Measurements from ENCODE around the gene HPN.
"Not testable (repeated sequence)": the region's sequence is repeated elsewhere in the genome, so short reads cannot be mapped to it uniquely, and the experiment has no call there.

HPN gene

GRCh38 chr19:35041548-35042055 is at the start of gene HPN:
Gene HPN, plus strand, starts transcription at chr19:35041721. Its CDS starts 786 bp downstream, at chr19:35042507.
- H3K27ac ChIP-seq (ENCODE audit: low read depth, low read length): no peak within 1 kb of the TSS
- H3F3A ChIP-seq (ENCODE audit: control insufficient read depth, insufficient read depth): no peaks in the 10 kb centered on the region
- no peaks in the 10 kb centered on the region for H3K9me3 ChIP-seq (ENCODE audit: control insufficient read depth, insufficient read depth, low read length)
- peaks cover 38% of the 10 kb centered on the region for H3K4me1 ChIP-seq (ENCODE audit: control insufficient read depth, low read length)
- H3K4me3 ChIP-seq (ENCODE audit: low read length): no peak within 1 kb of the TSS
- peaks cover 42% of the 10 kb centered on the region for H3K27me3 ChIP-seq (ENCODE audit: control insufficient read depth, low read length)
- TF ChIP-seq, protein P1, sequence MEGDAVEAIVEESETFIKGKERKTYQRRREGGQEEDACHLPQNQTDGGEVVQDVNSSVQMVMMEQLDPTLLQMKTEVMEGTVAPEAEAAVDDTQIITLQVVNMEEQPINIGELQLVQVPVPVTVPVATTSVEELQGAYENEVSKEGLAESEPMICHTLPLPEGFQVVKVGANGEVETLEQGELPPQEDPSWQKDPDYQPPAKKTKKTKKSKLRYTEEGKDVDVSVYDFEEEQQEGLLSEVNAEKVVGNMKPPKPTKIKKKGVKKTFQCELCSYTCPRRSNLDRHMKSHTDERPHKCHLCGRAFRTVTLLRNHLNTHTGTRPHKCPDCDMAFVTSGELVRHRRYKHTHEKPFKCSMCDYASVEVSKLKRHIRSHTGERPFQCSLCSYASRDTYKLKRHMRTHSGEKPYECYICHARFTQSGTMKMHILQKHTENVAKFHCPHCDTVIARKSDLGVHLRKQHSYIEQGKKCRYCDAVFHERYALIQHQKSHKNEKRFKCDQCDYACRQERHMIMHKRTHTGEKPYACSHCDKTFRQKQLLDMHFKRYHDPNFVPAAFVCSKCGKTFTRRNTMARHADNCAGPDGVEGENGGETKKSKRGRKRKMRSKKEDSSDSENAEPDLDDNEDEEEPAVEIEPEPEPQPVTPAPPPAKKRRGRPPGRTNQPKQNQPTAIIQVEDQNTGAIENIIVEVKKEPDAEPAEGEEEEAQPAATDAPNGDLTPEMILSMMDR (IDR thresholded peaks at IDR 0.05; ENCODE audit: low read depth, low read length, poor library complexity, severe bottlenecking): no peak
- TF ChIP-seq EZH2phosphoT487 (IDR thresholded peaks at IDR 0.05; ENCODE audit: borderline replicate concordance, low read length): no peak
- no peaks in the 10 kb centered on the region for H3K36me3 ChIP-seq (ENCODE audit: control insufficient read depth, low read length)
- H3K4me2 ChIP-seq (ENCODE audit: low read length): no peak within 1 kb of the TSS
- no peaks in the 10 kb centered on the region for H4K20me1 ChIP-seq (ENCODE audit: control insufficient read depth, insufficient read depth, low read depth, low read length)
- no peaks in the 10 kb centered on the region for H3K9me2 ChIP-seq (replicated peaks; ENCODE audit: control insufficient read depth, low read length)
- H3K79me2 ChIP-seq (ENCODE audit: control insufficient read depth, low read length): no peaks in the 10 kb centered on the region

GRCh38 chr19:34992582-34992981 is 48.9 kb upstream of the HPN start:
- H3K27me3 ChIP-seq (ENCODE audit: control insufficient read depth, low read length): peaks cover 34% of the 10 kb centered on the region
- H3K4me2 ChIP-seq (ENCODE audit: low read length); H3K36me3 ChIP-seq (ENCODE audit: control insufficient read depth, low read length); H3K9me3 ChIP-seq (ENCODE audit: control insufficient read depth, insufficient read depth, low read length); H3K27ac ChIP-seq (ENCODE audit: low read depth, low read length); H3K4me3 ChIP-seq (ENCODE audit: low read length); H3F3A ChIP-seq (ENCODE audit: control insufficient read depth, insufficient read depth); H3K9me2 ChIP-seq (replicated peaks; ENCODE audit: control insufficient read depth, low read length); H3K79me2 ChIP-seq (ENCODE audit: control insufficient read depth, low read length); H4K20me1 ChIP-seq (ENCODE audit: control insufficient read depth, insufficient read depth, low read depth, low read length); H3K4me1 ChIP-seq (ENCODE audit: control insufficient read depth, low read length): not testable (repeated sequence)

DNA sequence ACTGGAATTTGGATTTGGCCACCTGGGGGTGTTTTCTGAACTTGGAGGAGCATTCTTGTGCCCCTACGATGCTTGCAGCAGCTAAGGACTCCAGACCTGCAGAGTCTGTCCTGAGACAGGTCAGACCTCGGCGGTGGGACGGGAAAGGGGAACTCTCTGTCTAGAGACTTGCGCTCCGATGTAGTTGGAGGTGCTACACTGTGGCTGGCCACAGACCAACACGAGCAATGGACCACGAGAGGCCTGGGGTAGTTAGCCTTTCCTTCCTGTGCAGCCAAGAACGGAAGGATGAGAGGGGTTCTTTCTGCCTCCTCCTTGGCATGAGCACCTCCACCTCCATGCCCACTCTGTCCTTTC is 47.3 kb upstream of the HPN start:
- Histone ChIP-seq H3K4me2 (ENCODE audit: low read length) (no peak overlapping the region), H3K4me1 (ENCODE audit: control insufficient read depth, low read length) (peaks cover 25% of the 10 kb centered on the region), H3K36me3 (ENCODE audit: control insufficient read depth, low read length) (no peaks in the 10 kb centered on the region), H3K27me3 (ENCODE audit: control insufficient read depth, low read length) (peaks cover 23% of the 10 kb centered on the region), H3K9me3 (ENCODE audit: control insufficient read depth, insufficient read depth, low read length) (no peaks in the 10 kb centered on the region), H3K79me2 (ENCODE audit: control insufficient read depth, low read length) (no peaks in the 10 kb centered on the region), H3F3A (ENCODE audit: control insufficient read depth, insufficient read depth) (peaks cover 10% of the 10 kb centered on the region; the same call in 1 of the 2 replicates), H3K27ac (ENCODE audit: low read depth, low read length) (no peak overlapping the region), H3K4me3 (ENCODE audit: low read length) (no peak overlapping the region), H3K9me2 (replicated peaks; ENCODE audit: control insufficient read depth, low read length) (no peaks in the 10 kb centered on the region), H4K20me1 (ENCODE audit: control insufficient read depth, insufficient read depth, low read depth, low read length) (no peaks in the 10 kb centered on the region)
- TF ChIP-seq EZH2phosphoT487 (IDR thresholded peaks at IDR 0.05; ENCODE audit: borderline replicate concordance, low read length): no peak
- TF ChIP-seq, protein P1 (IDR thresholded peaks at IDR 0.05; ENCODE audit: low read depth, low read length, poor library complexity, severe bottlenecking): no peak

DNA sequence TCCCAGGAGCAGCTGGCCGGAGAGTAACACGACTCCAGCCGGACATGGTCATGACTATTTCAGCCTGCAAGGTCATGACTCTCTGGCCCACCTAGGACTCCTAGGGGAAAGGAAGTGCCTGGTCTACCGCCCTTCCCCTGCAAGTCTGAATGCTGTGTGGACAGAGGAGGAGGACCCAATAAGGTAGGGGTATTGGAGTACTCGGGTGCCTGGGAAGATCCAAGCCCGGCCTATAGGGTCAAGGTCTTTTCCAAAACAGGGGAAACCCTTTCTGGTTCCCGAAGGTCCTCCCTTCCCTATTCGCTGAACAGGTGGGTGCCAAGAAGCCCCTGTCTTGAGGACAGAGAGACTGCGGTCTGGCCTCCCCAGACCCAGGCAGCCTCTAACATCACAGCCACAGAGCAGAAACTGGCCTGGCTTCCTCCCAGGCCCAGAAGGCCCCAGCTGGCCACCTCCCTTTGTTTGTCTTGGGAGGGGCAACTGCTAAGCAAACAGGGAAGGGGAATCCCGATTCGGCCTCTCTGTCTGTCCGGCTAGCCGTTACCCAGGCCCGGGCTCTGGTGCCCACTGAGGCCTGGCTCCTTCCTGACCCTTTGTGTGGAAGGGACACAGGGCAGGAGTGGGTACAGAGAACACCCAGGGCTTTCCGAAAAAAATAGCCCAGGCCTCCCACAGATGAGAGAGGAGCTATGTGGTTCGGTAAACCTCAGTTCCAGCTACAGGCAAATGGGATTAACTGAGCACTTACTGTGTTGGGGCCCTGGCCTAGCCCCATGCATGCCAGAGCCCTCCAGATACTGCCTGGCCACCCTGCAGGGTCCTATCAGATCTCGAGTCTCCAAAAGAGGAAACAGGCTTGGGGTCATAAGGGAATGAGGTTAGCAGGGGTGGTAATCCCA is 46.6 kb upstream of the HPN start:
- H3K4me3 ChIP-seq (ENCODE audit: low read length): no peak overlapping the region
- peaks cover 10% of the 10 kb centered on the region; the same call in 1 of the 2 replicates for H3F3A ChIP-seq (ENCODE audit: control insufficient read depth, insufficient read depth)
- no peak for TF ChIP-seq EZH2phosphoT487 (IDR thresholded peaks at IDR 0.05; ENCODE audit: borderline replicate concordance, low read length)
- TF ChIP-seq, protein P1 (IDR thresholded peaks at IDR 0.05; ENCODE audit: low read depth, low read length, poor library complexity, severe bottlenecking): no peak
- H3K36me3 ChIP-seq (ENCODE audit: control insufficient read depth, low read length): no peaks in the 10 kb centered on the region
- H3K9me2 ChIP-seq (replicated peaks; ENCODE audit: control insufficient read depth, low read length): no peaks in the 10 kb centered on the region
- H4K20me1 ChIP-seq (ENCODE audit: control insufficient read depth, insufficient read depth, low read depth, low read length): no peaks in the 10 kb centered on the region
- H3K79me2 ChIP-seq (ENCODE audit: control insufficient read depth, low read length): peaks cover 5% of the 10 kb centered on the region
- no peak overlapping the region for H3K4me2 ChIP-seq (ENCODE audit: low read length)
- H3K9me3 ChIP-seq (ENCODE audit: control insufficient read depth, insufficient read depth, low read length): no peaks in the 10 kb centered on the region
- H3K4me1 ChIP-seq (ENCODE audit: control insufficient read depth, low read length): peaks cover 31% of the 10 kb centered on the region
- no peak overlapping the region for H3K27ac ChIP-seq (ENCODE audit: low read depth, low read length)
- H3K27me3 ChIP-seq (ENCODE audit: control insufficient read depth, low read length): peaks cover 19% of the 10 kb centered on the region

All from DOHH2 (cell line).